Osteoblast (primary cell): Measurements from ENCODE around the gene IL11RA. TPM values are rescaled to one million over a fixed set of nuclear protein-coding genes. Genes with fewer than 3 reads are reported as not detected.
A peak's percentile ranks its signal among the peaks of the same experiment; 100 is the strongest.

ENCODE experiments used
- DNase-seq: peaks from one replicate; pipeline ENCODE4 v3.0.0; 2011; ENCODE audit warnings: low spot score, mixed read lengths; ENCODE audit not compliant: insufficient read length; ENCODE audit errors: missing footprints
- H2AFZ ChIP-seq: 2 replicates; pipeline ENCODE4 v1.6.0; 2011; ENCODE audit warnings: mild to moderate bottlenecking, low read length
- H3K27ac ChIP-seq: 2 replicates; pipeline ENCODE4 v1.5.1; 2011; ENCODE audit warnings: mild to moderate bottlenecking, low read depth, low read length, moderate library complexity
- H3K27me3 ChIP-seq: 2 replicates; pipeline ENCODE4 v1.6.0; 2012; ENCODE audit warnings: mild to moderate bottlenecking, control low read depth, inconsistent platforms, low read length, moderate library complexity; ENCODE audit not compliant: insufficient read depth
- H3K36me3 ChIP-seq: 2 replicates; pipeline ENCODE4 v1.5.1; 2011; ENCODE audit warnings: mild to moderate bottlenecking, low read length, control low read depth, moderate library complexity; ENCODE audit not compliant: insufficient read depth
- H3K4me1 ChIP-seq: 2 replicates; pipeline ENCODE4 v1.5.1; 2011; ENCODE audit warnings: mild to moderate bottlenecking, low read length, control low read depth, moderate library complexity; ENCODE audit not compliant: insufficient read depth
- H3K4me2 ChIP-seq: 2 replicates; pipeline ENCODE4 v1.6.0; 2011; ENCODE audit warnings: mild to moderate bottlenecking, low read length; ENCODE audit not compliant: insufficient read depth
- H3K4me3 ChIP-seq: fragments of 200-600 bp; sonication (generic); 3 replicates; pipeline ENCODE4 v1.5.1; 2012; ENCODE audit warnings: mild to moderate bottlenecking, low read length, inconsistent platforms; ENCODE audit not compliant: insufficient read depth
- H3K79me2 ChIP-seq: 2 replicates; pipeline ENCODE4 v1.6.0; 2012; ENCODE audit warnings: mild to moderate bottlenecking, low read length, control low read depth, inconsistent platforms; ENCODE audit not compliant: insufficient read depth
- H3K9me3 ChIP-seq: 2 replicates; pipeline ENCODE4 v1.5.1; 2011; ENCODE audit warnings: low read depth, low read length, control low read depth
- H4K20me1 ChIP-seq: 2 replicates; pipeline ENCODE4 v1.6.0; 2012; ENCODE audit warnings: mild to moderate bottlenecking, low read length, control low read depth; ENCODE audit not compliant: insufficient read depth
- total RNA-seq: library from RNA; depleted of rRNA; stranded (reverse); fragments of >200 nt; gene quantifications from 2 replicates; pipeline ENCODE4 v1.2.3, GENCODE V29; 2012
- TF ChIP-seq, protein P1 (sequence below): IDR thresholded peaks from 2 replicates; pipeline ENCODE4 v1.5.1; 2011; ENCODE audit warnings: mild to moderate bottlenecking, low read depth, low read length, moderate library complexity; ENCODE audit errors: extremely low read depth

The IL11RA gene
- total RNA-seq, 1 donor, result 34.4 TPM

DNA sequence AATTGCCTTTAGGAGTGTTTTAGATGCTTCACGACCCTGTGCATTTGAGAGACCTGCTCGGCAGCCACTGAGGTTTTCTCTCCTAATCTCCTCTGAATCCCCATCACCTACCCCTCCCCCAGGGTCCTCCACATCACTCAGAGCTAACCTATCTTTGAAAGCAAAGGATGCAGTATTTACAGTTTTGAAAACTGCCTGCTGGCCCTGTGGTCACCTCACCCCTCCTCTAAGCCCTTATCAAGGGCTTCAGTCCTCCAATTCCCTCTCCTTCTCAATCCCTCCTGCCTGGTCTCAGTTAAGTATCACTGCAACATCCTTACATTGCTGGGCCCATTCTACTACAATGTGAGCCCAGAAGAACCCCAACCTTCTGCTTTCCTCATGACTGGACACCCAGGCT lies 44.7 kb upstream of the IL11RA start:
- Histone ChIP-seq H3K4me2 (no peak overlapping the region), H4K20me1 (no peaks in the 10 kb centered on the region), H3K9me3 (no peaks in the 10 kb centered on the region), H3K27ac (no peak overlapping the region), H3K36me3 (no peaks in the 10 kb centered on the region), H3K4me3 (no peak overlapping the region), H3K79me2 (peaks cover 11% of the 10 kb centered on the region), H3K27me3 (no peaks in the 10 kb centered on the region), H3K4me1 (peaks cover 8% of the 10 kb centered on the region), H2AFZ (no peak overlapping the region)
- peak; percentile 0 for DNase-seq
- TF ChIP-seq, protein P1, sequence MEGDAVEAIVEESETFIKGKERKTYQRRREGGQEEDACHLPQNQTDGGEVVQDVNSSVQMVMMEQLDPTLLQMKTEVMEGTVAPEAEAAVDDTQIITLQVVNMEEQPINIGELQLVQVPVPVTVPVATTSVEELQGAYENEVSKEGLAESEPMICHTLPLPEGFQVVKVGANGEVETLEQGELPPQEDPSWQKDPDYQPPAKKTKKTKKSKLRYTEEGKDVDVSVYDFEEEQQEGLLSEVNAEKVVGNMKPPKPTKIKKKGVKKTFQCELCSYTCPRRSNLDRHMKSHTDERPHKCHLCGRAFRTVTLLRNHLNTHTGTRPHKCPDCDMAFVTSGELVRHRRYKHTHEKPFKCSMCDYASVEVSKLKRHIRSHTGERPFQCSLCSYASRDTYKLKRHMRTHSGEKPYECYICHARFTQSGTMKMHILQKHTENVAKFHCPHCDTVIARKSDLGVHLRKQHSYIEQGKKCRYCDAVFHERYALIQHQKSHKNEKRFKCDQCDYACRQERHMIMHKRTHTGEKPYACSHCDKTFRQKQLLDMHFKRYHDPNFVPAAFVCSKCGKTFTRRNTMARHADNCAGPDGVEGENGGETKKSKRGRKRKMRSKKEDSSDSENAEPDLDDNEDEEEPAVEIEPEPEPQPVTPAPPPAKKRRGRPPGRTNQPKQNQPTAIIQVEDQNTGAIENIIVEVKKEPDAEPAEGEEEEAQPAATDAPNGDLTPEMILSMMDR, result no peak

DNA sequence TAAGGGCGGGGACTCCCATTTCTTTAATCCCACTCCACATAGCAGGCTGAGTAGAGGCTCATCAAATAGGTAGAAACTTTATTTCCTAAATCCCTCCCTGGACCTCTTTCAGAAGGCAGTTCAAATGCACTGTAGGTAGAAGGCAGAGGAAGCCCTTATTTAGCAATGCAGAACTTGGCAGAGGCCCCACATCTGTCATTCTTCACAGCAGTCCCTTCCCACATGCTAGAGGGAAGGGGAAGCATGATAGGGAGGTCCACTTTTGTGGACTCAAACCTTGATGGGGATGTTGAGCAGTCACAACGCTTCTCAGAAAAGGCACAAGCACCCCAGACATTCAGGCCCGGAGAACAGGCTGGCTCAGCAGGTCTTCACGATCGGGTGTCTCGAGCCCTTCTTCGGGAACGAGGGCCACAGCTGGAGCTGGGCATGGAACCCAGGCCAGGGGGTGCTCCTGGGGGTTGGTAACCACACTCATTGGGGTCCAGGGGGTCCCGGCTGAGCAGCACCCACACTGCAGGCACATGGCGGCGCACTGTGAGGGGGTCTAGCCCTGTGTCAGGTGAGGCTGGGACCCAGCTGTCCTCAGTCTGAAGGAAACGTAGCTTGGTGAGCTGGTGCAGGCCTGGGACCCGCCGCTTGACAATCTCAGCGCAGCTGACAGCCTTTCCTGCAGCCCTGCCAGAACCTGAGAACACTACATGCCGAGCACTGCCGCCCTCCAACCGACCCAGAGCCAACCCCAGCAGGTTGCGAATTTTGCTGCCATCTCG lies 41.4 kb upstream of the IL11RA start:
- H3K4me3 ChIP-seq, result peak overlapping the region; percentile 94
- peak overlapping the region; percentile 83 for H3K4me2 ChIP-seq

DNA sequence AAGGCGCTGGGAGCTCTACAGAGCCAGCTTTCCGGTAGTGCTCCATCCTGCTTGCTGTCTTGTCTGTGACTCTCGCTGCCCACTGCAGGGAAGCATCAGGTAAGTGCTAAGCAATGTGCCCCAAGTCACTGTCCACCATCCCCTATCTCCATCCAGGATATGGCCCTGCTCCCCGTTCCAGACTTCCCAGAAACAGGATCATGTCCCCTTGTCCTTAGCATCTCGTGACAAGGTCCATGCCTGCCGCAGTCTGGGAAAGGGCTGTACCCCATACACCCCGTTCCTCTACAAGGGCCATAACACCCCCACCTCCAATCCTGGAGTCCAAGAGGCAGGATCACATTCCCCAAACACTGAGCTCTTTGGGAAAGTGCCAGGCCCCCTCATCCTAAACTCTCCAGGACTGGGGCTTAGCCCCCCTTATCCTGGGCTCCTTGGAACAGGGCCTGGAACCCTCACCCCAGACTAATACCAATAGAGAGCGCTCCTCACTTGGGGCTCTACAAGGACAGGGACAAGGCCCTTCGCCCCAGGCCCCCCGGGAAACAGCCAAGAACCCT lies 40.7 kb upstream of the IL11RA start:
- H2AFZ ChIP-seq, result peak overlapping the region; percentile 96
- peaks cover 11% of the 10 kb centered on the region for H3K79me2 ChIP-seq
- DNase-seq, result no peak
- H3K4me2 ChIP-seq, result peak overlapping the region; percentile 83
- TF ChIP-seq, protein P1, result no peak
- peaks cover 12% of the 10 kb centered on the region for H3K4me1 ChIP-seq
- no peaks in the 10 kb centered on the region for H3K27me3 ChIP-seq
- H3K27ac ChIP-seq, result peak overlapping the region; percentile 85
- no peaks in the 10 kb centered on the region for H4K20me1 ChIP-seq
- peaks cover 24% of the 10 kb centered on the region for H3K36me3 ChIP-seq
- no peaks in the 10 kb centered on the region for H3K9me3 ChIP-seq
- peak overlapping the region; percentile 94 for H3K4me3 ChIP-seq

More for the DNA sequence above, 41.4 kb upstream of the IL11RA start:
- peaks cover 12% of the 10 kb centered on the region for H3K4me1 ChIP-seq
- no peak for DNase-seq
- H2AFZ ChIP-seq, result no peak overlapping the region
- TF ChIP-seq, protein P1, result no peak
- H4K20me1 ChIP-seq, result no peaks in the 10 kb centered on the region
- peaks cover 17% of the 10 kb centered on the region for H3K36me3 ChIP-seq
- H3K27ac ChIP-seq, result no peak overlapping the region
- H3K79me2 ChIP-seq, result peaks cover 11% of the 10 kb centered on the region
- H3K27me3 ChIP-seq, result no peaks in the 10 kb centered on the region
- no peaks in the 10 kb centered on the region for H3K9me3 ChIP-seq
